Measurements from ENCODE around the gene ZNF385D. TPM values are rescaled to one million over a fixed set of nuclear protein-coding genes. Genes with fewer than 3 reads are reported as not detected.

The ZNF385D gene
- polyA plus RNA-seq, 1 donor (not counting 4 experiments of a cell fraction or from before 2014, with no cell fraction given), result 0.46 TPM

DNA sequence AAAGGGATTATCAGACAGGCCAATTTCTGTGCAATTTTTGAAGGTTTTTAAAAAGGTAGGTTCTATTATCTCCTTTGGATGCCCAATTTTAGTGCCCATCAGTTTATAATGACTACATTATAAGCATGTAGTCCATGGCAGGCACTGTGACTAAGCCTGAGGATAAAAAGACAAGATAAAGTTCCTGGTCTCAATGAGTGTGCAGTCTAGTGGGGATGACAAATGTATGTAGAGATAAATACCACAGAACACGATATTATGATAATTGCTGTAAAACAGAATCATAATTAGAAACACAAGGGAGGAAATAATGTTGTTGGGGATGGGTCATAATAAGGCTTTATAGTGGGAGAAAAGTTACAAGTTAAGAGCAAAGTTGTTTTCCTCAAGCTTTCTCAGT is 163.1 kb downstream of the ZNF385D start:
- FAIRE-seq, result no peak
- H3K36me3 ChIP-seq (ENCODE audit: control insufficient read depth in 2 of 2, extremely low read depth in 1 of 2, insufficient read depth in 2 of 2, low read length in 2 of 2), result no peaks in the 10 kb centered on the region
- H3K9me1 ChIP-seq (ENCODE audit: control insufficient read depth, extremely low read depth, insufficient read depth, low read length), result no peaks in the 10 kb centered on the region
- no peak overlapping the region for H3K9ac ChIP-seq (ENCODE audit: control insufficient read depth, extremely low read depth, insufficient read depth, low read length)
- no peaks in the 10 kb centered on the region for H3K9me3 ChIP-seq (ENCODE audit: control insufficient read depth, low read depth, low read length)
- H3K4me3 ChIP-seq (ENCODE audit: control insufficient read depth in 2 of 3, extremely low read depth in 1 of 3, insufficient read depth in 2 of 3, low read depth in 1 of 3, low read length in 3 of 3), result no peak overlapping the region
- no peak overlapping the region for H2AFZ ChIP-seq (ENCODE audit: control insufficient read depth, low read length)
- H3K4me2 ChIP-seq (ENCODE audit: control insufficient read depth, extremely low read depth, insufficient read depth, low read depth, low read length), result no peak overlapping the region
- no peaks in the 10 kb centered on the region for H4K20me1 ChIP-seq (ENCODE audit: control insufficient read depth, extremely low read depth, insufficient read depth, low read length)
- no peak overlapping the region for H3K27ac ChIP-seq (ENCODE audit: control insufficient read depth, insufficient read depth, low read length)
- no peaks in the 10 kb centered on the region for H3K79me2 ChIP-seq (ENCODE audit: control insufficient read depth, insufficient read depth, low read length)
- H3K4me1 ChIP-seq (ENCODE audit: control insufficient read depth, extremely low read depth, insufficient read depth, low read length), result no peaks in the 10 kb centered on the region
- TF ChIP-seq EZH2 (IDR thresholded peaks at IDR 0.05; ENCODE audit: low read length) (no peak), CTCF (optimal IDR thresholded peaks at IDR 0.05 in 1 of 3, IDR thresholded peaks at IDR 0.05 in 1 of 3, conservative IDR thresholded peaks at IDR 0.05 in 1 of 3; ENCODE audit: extremely low read depth in 1 of 3, insufficient read depth in 2 of 3, low read length in 3 of 3) (no peak)
- no peak for DNase-seq (ENCODE audit: low read depth, low spot score)
- dilution Hi-C loops (cut with MboI; ENCODE audit: extremely low pct_ligation_motif_present, low sequenced_read_pairs), result no loop called here
- H3K27me3 ChIP-seq (ENCODE audit: control insufficient read depth, extremely low read depth, insufficient read depth, low read length), result no peaks in the 10 kb centered on the region

DNA sequence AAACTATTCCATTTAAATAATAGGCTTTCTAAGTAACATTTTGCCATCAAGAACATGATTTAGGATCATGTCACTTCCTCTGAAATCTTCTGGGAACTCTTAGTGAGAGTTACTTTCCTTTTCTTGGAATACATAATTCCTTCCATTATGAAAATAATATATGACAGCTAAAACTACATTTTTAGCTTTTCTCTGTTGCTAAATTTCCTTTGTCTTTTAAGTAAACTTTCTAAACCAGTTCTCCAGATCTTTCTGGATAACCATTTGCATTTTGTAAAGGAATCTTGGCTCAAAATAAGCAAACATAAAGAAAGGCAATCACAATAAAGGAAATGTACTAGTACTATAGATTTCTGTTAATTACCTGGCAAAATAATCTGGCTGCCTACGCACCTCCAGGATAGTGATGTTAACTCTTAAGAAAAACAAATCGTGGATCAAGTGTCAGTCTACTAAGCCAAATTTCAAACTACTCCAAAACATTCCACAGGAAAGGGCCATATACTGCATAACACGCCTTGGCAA is 165.7 kb downstream of the ZNF385D start:
- Histone ChIP-seq H3K4me1 (ENCODE audit: control insufficient read depth, extremely low read depth, insufficient read depth, low read length) (no peaks in the 10 kb centered on the region), H3K27me3 (ENCODE audit: control insufficient read depth, extremely low read depth, insufficient read depth, low read length) (no peaks in the 10 kb centered on the region), H3K4me3 (ENCODE audit: control insufficient read depth in 2 of 3, extremely low read depth in 1 of 3, insufficient read depth in 2 of 3, low read depth in 1 of 3, low read length in 3 of 3) (no peak overlapping the region), H3K27ac (ENCODE audit: control insufficient read depth, insufficient read depth, low read length) (no peak overlapping the region), H3K9me1 (ENCODE audit: control insufficient read depth, extremely low read depth, insufficient read depth, low read length) (no peaks in the 10 kb centered on the region), H3K79me2 (ENCODE audit: control insufficient read depth, insufficient read depth, low read length) (no peaks in the 10 kb centered on the region), H3K9ac (ENCODE audit: control insufficient read depth, extremely low read depth, insufficient read depth, low read length) (no peak overlapping the region), H2AFZ (ENCODE audit: control insufficient read depth, low read length) (no peak overlapping the region), H4K20me1 (ENCODE audit: control insufficient read depth, extremely low read depth, insufficient read depth, low read length) (no peaks in the 10 kb centered on the region), H3K36me3 (ENCODE audit: control insufficient read depth in 2 of 2, extremely low read depth in 1 of 2, insufficient read depth in 2 of 2, low read length in 2 of 2) (no peaks in the 10 kb centered on the region), H3K9me3 (ENCODE audit: control insufficient read depth, low read depth, low read length) (no peaks in the 10 kb centered on the region), H3K4me2 (ENCODE audit: control insufficient read depth, extremely low read depth, insufficient read depth, low read depth, low read length) (no peak overlapping the region)
- TF ChIP-seq EZH2 (IDR thresholded peaks at IDR 0.05; ENCODE audit: low read length) (no peak), CTCF (optimal IDR thresholded peaks at IDR 0.05 in 1 of 3, IDR thresholded peaks at IDR 0.05 in 1 of 3, conservative IDR thresholded peaks at IDR 0.05 in 1 of 3; ENCODE audit: extremely low read depth in 1 of 3, insufficient read depth in 2 of 3, low read length in 3 of 3) (no peak)
- no peak for DNase-seq (ENCODE audit: low read depth, low spot score)
- dilution Hi-C loops (cut with MboI; ENCODE audit: extremely low pct_ligation_motif_present, low sequenced_read_pairs), result no loop called here
- no peak for FAIRE-seq

All from keratinocyte (primary cell).